Stimulated activated naive CD8-positive, alpha-beta T cell treated with anti-CD3 and anti-CD28 coated beads, Interleukin-15, Interleukin-2, amounts not matched to agents 100 U/mL and 50 U/mL, for 24 hours (primary cell): ENCODE data around the gene C1QBP.
A peak's percentile ranks its signal among the peaks of the same experiment; 100 is the strongest.
"Not testable (repeated sequence)": the region's sequence is repeated elsewhere in the genome, so short reads cannot be mapped to it uniquely, and the experiment has no call there.

ENCODE experiments used
- ATAC-seq: fragments of 150-1000 bp; cut with Tn5 transposase; one replicate; pipeline ENCODE4 v1.10.0; 2021
- DNase-seq: peaks from one replicate; pipeline ENCODE4 v3.0.0; 2021

C1QBP gene

DNA sequence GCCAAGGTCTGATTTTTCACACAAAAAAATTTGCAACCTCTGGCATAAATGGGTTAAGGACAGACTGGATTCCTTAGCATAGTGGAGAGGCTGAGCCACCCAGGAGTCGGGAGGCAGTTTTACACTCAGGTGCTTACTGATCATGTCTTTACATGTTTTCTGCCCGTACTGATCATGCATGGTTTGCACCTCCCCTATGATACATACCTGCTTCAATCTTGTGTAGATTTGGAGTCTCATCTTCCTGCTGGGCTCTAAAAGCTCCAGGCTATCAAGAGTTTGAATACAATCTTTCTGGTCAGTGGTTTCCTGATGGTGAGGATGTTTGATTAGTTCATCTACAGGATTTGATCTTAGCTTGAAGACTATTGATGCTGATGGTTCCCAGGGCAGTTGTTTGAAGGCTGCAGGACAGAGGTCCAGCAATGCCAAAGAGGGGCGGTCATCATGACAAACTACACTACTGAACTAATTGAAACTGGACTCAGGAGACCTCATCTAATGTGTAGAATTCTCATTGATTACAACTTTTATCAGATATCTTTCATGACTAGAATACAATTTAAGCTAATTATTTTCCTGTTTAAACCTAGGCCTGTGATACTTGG, 6.9 kb downstream of the C1QBP start:
- ATAC-seq: no peak
- DNase-seq: no peak

DNA sequence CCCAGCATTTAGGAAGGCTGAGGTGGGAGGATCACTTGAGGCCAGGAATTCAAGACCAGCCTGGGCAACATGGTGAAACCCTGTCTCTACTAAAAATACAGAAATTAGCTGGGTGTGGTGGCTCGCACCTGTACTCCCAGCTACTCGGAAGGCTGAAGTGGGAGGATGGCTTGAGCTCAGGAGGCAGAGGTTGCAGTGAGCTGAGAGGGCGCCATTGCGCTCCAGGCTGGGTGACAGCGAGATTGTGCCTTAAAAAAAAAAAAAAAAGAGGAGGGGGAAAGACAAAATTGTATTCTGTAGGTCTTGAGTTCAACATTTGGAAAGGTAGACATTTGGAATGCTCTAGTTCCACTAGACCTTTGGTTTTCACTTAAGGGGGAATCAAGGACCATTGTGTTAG, 7.7 kb downstream of the C1QBP start:
- DNase-seq, ATAC-seq: not testable (repeated sequence)

DNA sequence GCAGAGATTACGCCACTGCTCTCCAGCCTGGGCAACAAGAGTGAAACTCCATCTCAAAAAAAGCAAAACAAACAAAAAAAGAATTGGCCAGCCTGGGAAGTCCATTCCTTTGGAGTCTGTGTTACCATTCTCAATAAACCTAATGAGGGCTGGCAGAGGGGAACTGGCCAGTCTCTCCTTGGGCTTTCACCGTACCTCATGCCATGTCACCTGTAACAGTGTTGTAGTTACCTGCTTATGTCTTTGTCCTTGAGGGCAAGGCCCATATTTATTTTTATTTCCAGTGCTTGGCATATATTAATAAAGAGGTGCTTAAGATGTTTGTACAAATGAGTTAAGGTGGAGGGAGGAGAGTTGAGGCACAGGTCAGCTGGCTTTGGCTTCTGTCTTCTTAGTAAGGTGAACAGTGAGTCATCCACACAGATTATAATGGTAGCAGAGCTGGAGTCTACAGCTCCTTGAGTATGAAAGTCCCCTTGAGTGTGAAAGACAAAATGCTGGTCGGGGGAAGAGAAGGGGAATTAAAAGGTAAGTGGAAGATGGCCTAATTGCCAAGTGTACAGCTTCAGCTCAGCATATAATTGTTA, 8.4 kb downstream of the C1QBP start:
- ATAC-seq (no peak), DNase-seq (no peak)

DNA sequence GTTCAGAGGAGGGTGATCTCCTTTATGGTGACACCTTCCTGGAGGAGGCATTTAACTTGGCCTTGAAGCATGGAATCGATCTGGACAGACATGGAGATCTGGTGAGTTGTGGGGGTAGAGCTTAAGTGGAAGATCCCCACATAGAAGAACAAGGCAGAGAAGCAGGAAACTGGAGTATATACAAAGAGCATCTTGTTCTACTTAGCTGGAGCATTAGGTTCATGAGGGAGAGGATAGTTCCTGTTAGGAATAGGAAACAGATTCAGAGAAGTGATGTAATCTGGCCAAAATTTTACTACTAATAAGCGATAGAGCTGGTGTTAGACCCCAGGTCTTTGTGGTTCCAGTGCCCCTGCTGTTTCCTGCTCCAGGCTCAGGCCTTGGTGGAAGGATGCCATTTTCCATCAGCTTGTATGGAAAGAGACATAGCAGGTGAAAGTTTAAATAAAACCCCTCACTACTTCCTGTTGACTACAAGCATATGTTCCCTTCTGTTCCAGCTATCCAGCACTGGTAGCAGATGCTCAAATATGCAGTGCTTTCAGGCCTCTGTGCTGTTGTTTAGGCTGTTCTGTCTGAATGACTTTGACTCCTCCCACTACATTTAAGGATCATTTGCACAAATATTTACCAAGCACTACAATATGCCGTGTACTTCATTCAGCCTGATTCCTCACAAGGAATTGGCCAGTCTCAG, 9.6 kb downstream of the C1QBP start:
- peak; percentile 6 for ATAC-seq
- DNase-seq: no peak

DNA sequence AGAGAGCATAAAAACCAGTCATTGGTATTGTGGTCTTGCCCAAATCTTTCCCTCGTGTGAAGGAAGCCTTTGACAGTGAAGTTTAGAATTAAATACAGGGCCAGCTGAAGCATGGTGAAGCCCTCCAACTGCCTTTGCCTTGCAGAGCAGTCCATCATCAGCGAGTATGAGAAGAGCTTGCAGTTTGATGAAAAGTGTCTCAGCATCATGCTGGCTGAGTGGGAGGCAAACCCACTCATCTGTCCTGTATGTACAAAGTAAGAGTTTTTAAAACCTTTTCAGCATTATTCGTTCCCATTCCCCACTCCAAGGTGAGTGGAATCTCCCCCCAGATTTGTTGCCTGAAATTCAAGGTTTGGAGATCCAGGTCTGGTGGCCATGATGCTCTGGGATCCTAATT, 13.1 kb downstream of the C1QBP start:
- no peak for ATAC-seq
- DNase-seq: no peak

DNA sequence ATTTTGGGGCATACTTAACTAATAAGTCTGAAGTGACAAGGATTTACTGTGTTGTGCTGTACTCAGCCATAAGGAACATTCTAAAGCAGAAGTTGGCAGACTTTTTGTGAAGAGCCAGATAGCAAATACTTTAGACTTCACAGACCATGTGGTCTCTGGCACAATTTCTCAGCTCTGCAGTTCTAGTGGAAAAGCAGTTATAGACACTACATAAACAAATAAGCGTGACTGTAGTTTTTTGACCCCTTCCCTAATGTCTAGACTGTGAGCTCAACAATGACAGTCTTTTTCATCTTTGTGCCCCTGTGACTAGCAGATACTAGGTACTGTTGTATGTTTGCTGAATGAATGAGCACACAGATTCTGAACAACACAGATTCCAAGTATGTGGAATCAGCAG, 14.0 kb downstream of the C1QBP start:
- no peak for ATAC-seq
- DNase-seq: no peak

DNA sequence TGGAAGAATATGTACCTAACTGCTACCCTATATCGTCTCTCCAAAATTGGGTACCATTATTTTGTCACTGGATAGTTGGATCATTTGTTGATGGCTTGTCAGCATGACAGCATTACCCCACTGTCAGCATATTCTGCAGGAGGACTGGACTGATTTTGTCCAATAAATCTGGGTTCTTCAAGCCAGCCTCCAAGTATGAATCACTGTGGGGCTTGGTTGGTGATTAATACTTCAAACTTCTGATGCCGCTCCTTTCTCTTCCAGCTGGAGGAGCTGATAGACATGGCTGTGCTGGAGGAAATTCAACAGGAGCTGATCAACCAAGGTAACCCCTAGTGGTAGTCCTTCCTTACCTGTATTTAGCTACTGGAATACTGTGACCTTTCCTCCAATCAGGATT, 16.4 kb downstream of the C1QBP start:
- no peak for DNase-seq
- no peak for ATAC-seq

DNA sequence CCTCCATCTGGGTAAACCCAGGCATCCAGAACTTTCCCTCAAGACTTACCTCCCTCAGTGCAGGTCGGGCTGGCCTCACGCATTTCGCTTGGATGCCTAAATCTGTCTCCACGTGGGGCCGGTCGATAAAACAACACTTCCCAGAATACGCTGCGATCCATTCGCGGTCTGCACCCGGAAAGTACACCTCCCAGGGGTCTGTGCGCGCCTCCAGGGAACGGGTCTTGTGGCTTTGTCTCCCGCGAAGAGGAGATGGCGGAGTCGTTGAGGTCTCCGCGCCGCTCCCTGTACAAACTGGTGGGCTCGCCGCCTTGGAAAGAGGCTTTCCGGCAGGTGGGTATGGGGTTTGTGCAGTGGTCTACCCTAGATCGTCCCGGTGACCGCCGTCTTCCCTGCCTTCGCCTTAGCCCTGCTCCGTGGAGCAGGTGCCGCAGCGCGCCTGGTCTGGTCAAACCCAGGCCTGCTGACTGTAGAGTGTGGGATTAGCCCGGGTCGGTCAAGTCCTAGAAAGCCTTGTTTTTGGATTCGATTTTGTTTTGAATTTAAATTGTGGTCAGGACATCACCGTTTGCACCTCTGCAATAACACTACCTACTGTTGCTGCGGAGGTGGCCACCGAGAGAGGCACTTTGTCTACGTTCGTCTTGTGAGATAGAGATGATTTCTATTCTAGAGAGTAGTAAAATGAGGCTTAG, 18.8 kb downstream of the C1QBP start, which contains the start of gene RPAIN:
Gene RPAIN (plus strand): TSS at position 224 of the 695 bp plus-strand sequence. CDS start 29 bp downstream, at position 253.
- DNase-seq (peak; percentile 85), ATAC-seq (peak; percentile 74)

DNA sequence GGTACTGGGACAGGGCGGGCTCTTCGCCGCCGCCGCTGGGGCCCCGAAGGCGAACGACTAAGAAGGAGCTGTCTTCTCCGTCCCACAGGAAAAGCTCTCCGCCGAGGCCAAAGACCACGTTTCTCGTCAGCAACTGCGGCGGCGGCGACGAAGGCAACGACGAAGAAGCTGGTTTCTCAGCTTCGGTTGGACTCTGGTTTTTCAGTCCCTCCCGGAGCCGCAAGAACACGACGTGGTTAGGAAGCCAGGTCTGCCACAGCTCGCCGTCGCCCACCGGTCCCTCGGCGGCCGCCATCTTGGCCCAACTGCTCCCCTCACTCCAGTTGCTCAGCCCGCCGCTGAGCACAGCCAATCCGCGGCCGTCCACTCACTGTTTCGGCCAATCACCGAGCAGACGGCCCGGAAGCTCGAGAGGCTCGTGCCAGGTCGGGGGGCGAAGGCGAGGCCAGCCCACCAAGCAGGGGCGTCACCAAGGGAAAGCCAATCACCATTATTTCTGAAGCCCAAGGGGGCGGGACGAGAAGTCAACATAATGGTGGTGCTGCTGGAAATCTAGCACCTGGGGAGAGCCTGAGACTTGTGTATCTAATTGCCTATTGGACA, 19.5 kb downstream of the C1QBP start, which contains the start of gene NUP88:
Gene NUP88 (minus strand): TSS at position 307 of the 603 bp plus-strand sequence. CDS start 12 bp downstream, at position 295.
- DNase-seq (peak; percentile 96), ATAC-seq (peak; percentile 95)

DNA sequence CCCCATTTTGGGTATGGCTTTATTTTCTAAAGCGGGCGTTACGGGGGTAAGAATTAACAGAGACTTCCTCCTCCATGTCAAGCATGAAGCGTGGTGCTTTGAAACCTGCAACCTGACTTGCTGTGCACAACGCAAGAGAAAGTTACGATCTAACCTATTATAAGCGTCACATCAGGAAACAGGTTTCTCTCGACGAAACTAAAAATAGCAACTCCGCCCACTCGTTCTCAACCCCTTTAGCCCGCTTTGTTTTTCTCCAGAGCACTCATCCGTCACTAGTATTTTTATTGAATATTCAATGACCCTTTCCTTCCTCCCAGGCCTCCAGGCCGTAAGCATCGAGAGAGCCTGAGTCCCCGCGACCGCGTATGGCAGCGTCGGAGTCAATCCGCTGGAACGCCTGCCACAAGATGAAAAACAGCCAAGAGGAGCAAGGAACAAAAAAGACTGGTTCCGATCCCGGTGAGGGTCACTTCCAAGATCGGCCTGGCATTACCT, 20.0 kb downstream of the C1QBP start:
- peak; percentile 58 for DNase-seq
- ATAC-seq: peak; percentile 34

DNA sequence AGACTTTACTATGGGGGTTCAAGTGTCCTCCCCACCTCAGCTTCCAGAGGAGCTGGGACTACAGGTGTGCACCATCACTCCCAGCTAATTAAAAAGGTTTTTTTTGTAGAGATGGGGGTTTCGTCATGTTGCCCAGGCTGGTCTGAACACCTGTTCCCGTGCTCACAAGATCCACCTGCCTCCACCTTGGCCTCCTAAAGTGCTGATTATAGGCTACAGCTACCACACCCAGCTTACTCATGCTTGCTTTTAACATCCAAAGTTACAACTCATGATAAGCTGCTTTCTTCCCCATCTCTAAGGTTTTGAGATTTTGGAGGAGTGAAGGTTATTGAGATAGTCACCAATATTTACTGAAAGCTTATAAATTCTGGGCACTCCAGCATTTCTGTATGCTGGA, 22.1 kb downstream of the C1QBP start:
- ATAC-seq (no peak), DNase-seq (no peak)

DNA sequence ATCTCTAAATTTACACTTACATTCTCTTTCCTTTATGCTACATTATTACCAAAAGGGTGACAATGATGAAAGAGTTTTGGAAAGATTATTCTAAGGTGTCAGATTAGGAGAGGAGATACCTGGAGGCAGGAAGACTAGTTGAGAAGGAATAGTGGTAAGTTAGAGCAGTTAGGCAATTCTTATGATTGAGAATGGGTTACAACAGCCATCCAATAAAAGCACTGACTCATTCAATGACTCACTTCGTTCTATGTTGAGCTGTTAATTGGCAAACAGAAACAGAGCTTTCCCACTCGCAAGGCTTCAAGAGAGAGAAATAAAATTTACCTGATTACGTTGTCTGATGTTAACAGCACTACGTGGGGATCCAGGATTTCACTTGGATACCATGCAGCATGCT, 25.3 kb downstream of the C1QBP start:
- DNase-seq: no peak
- ATAC-seq: peak; percentile 53

DNA sequence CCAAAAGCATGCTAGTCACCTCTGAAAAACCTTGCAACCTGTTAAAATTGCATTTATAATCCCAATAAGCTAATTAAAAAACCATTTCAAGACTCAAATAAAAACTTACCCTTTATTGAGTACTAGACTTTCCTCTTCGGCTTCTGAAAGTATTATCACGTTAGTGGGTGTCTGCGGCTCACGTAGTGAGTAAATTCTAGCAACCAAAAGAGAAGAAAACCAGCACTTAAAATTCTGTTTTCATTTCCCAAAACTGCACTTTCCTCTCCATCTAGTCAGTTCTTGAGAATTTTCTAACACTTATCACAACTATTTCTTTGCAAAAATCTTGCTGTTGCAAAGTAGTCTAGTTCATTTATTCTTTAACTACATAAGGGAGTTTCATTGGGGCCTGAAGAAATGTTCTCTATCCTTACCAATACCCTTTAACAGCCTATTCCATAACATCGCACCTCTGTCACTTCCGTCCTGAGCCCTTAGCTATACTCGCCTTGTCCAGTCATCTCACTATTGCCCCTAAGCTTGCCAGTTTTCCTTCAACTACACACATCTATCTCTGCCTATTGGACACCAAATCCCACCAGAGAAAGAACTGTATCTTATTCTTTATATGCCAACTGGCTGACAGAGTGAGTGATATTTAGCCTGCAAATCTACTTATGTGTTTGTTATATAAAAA, 28.2 kb downstream of the C1QBP start:
- ATAC-seq (no peak), DNase-seq (no peak)

DNA sequence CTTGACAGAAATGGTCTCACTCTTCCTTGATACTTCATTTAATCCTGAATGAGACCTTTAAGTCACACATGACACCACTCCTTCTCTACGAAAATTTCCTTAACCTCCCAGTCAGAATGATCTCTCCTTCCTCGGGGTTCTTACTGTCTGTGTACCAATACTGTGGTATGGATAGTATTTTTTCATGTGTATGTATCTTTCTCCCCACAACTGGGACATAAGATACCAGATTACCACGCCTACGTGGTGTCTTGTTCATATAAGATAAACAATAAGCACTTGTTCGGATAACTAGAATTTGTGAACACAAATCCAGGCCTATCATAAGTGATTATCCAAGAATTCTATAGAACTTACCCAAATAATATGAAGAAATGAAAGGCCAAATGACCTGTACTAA, 30.8 kb downstream of the C1QBP start:
- DNase-seq: no peak
- no peak for ATAC-seq

DNA sequence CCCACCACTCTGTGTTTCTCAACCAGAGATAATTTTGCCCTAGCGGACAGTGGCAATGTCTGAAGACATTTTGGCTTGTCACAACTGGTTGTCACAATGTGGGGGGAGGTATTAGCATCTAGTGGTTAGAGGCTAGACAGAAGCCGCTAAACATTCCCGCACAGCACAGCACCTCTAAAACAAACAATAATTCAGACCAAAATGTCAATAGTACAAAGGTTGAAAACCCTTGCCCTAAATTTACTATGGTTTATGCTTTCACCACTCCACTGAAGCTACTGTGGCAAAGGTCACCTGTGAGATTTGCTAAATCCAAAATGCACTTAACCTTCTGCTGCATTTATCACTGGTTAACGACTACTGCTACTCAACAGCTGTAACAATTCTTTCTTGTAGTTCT, 33.6 kb downstream of the C1QBP start:
- DNase-seq: no peak
- ATAC-seq: no peak

DNA sequence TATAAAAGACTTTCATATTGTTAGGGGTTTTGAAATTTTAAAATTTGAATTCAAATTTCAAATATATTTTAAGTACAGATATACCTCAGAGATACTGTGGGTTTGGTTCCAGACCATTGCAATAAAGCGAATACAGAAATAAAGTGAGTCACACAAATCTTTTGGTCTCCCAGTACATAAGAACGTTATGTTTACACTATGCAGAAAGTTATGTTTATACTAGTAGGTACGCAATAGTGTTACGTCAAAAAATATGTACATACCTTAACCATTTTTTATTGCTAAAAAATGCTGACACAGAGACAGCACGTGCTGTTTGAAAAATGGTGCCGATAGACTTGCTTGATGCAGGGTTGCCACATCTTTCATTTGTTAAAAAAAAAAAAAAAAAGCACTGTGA, 39.2 kb downstream of the C1QBP start:
- ATAC-seq: no peak
- no peak for DNase-seq

DNA sequence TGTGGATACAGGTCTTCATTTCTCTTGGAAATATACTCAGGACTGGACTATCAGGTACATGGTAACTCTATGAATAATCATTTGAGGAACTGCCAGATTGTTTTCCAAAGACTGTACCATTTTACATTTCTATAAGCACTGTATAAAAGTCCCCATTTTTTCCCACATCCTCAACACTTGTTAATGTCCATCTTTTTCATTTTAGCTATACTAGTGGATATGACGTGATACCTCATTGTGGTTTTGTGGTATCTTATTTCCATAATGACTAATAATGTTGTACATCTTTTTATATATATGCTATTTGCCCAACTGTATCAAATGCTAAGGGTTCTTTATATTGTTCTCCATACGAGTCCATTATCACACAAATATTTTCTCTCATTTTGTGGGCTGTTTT, 42.3 kb downstream of the C1QBP start:
- ATAC-seq (peak; percentile 55), DNase-seq (no peak)

DNA sequence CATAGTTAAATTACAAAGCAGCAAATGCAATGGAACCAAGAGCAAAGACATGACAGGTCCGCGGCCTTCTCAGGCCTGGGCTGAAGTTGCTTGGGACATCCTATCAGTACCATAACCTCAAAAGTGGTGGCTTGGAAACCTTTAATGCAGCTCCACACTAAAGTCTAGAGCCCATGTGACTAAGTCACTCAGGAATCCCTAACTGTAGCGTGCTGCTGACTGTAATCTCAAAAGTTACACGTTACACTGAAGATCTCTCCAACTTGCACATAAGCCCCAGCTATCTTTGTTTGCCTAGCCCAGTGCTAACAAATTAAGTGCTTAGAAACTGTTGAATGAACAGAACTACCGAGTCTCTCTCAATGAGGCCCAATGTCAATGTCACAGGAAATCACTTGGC, 47.3 kb downstream of the C1QBP start:
- DNase-seq (no peak), ATAC-seq (no peak)
